Panc1 (cell line): ENCODE results near the gene MRAS.

Source experiments
- CTCF ChIP-seq: fragments of 450-650 bp; IDR thresholded peaks from 2 replicates; pipeline ENCODE4 v1.5.1; 2017; ENCODE audit warnings: mild to moderate bottlenecking
- POLR2AphosphoS5 ChIP-seq: IDR thresholded peaks from 2 replicates; pipeline ENCODE4 v1.6.1; 2012; ENCODE audit warnings: mild to moderate bottlenecking, low read depth, low read length, moderate library complexity
- REST ChIP-seq, 2 experiments: IDR thresholded peaks; 2 replicates each; pipeline ENCODE4 v1.6.1; 2011 to 2012; ENCODE audit warnings: low read depth in 2 of 2, control low read depth in 1 of 2, low read length in 1 of 2, mild to moderate bottlenecking in 1 of 2, moderate library complexity in 1 of 2; ENCODE audit not compliant: insufficient read depth in 1 of 2
- TCF7L2 ChIP-seq: IDR thresholded peaks from 2 replicates; pipeline ENCODE4 v1.6.1; 2011; ENCODE audit warnings: mild to moderate bottlenecking, low read depth, low read length, inconsistent platforms

DNA sequence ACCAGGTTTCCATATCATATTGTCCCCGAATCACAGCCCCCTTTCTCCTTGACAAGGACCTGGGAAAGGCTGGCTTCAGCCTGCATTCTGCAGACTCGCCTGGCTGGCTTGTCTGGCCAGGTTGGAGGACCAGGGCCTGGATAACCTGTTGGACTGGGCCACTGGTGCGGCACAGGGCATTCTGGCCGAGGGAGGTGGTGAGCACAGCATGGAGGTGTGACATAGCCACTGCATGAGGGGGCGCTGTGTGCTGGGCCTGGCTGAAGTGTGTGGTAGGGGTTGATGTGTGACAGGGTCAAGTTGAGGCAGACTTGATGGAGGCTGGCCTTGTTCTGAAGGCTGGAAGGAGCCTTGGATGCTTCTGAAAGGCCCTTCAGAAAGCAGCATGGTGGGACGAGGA is 88.9 kb downstream of the MRAS start:
- TF ChIP-seq CTCF: no peak
- TF ChIP-seq REST (IDR thresholded peaks at IDR 0.05; ENCODE audit: insufficient read depth in 1 of 2, low read depth in 2 of 2, low read length in 1 of 2): no peak
- no peak for TF ChIP-seq POLR2AphosphoS5
- TF ChIP-seq TCF7L2: no peak
